ENCODE results near the gene RAD9A. TPM values are rescaled to one million over a fixed set of nuclear protein-coding genes. Genes with fewer than 3 reads are reported as not detected.
A peak's percentile ranks its signal among the peaks of the same experiment; 100 is the strongest.

RAD9A gene
- total RNA-seq, 1 experiment from 2014 or later = 43.0 TPM

DNA sequence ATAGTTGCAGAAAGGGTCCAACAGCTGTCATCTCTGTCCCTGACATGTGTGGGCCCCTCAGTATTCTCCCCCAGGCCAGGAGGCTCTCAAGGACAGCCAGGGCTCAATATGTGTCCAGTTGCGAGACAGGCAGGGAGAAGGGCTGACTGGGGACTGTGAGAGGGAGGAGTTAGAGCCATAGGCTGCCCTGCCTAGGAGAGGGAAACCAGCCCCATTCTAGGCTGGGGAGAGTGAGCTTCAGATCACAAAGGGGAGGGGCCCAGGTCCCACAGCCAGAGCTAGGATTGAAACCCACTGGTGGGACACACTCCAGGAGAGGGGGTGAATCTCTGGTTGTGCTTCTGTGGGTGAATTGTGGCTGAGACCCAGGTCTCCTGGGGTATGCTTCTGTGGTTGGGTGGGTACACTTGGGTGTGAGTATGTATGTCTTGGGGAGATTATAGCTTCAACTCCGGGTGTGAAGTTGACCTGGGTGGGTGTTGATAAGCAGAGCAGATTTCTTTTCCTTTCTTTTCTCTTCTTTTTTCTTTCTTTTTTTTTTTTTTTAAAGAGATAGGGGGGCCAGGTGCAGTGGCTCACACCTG is 21.6 kb downstream of the RAD9A start:
- Histone ChIP-seq H3K27ac (ENCODE audit: low read depth, low read length, poor library complexity, severe bottlenecking) (no peak overlapping the region), H3K4me3 (ENCODE audit: low read depth, low read length, poor library complexity, severe bottlenecking) (no peak overlapping the region), H3K9me3 (ENCODE audit: low read depth, low read length, poor library complexity, severe bottlenecking) (no peaks in the 10 kb centered on the region), H3K36me3 (ENCODE audit: insufficient read depth, low read length, poor library complexity, severe bottlenecking) (no peaks in the 10 kb centered on the region), H3K4me1 (ENCODE audit: insufficient read depth, low read length, poor library complexity, severe bottlenecking) (peaks cover 25% of the 10 kb centered on the region), H3K27me3 (replicated peaks; ENCODE audit: insufficient read depth, low read depth, low read length, poor library complexity) (no peaks in the 10 kb centered on the region)
- BruUV-seq (replicated peaks) = no TSS peak
- TF ChIP-seq, protein P1, sequence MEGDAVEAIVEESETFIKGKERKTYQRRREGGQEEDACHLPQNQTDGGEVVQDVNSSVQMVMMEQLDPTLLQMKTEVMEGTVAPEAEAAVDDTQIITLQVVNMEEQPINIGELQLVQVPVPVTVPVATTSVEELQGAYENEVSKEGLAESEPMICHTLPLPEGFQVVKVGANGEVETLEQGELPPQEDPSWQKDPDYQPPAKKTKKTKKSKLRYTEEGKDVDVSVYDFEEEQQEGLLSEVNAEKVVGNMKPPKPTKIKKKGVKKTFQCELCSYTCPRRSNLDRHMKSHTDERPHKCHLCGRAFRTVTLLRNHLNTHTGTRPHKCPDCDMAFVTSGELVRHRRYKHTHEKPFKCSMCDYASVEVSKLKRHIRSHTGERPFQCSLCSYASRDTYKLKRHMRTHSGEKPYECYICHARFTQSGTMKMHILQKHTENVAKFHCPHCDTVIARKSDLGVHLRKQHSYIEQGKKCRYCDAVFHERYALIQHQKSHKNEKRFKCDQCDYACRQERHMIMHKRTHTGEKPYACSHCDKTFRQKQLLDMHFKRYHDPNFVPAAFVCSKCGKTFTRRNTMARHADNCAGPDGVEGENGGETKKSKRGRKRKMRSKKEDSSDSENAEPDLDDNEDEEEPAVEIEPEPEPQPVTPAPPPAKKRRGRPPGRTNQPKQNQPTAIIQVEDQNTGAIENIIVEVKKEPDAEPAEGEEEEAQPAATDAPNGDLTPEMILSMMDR (conservative IDR thresholded peaks at IDR 0.05; ENCODE audit: low read depth, low read length) = no peak
- TF ChIP-seq EZH2 (IDR thresholded peaks at IDR 0.05; ENCODE audit: borderline replicate concordance, low read depth, low read length, poor library complexity, severe bottlenecking) = no peak
- ChIA-PET CTCF (interaction anchor here (1.2 kb wide), 1 partner anchor 12 kb away, joined by 5 read pairs; the partner anchor contains the start of gene PPP1CA), POLR2A (ENCODE audit: low non-redundant PET) (interaction anchor here (0.6 kb wide), 1 partner anchor 349 kb away, joined by 10 read pairs; no protein-coding TSS in a partner anchor)
- no peak for DNase-seq (ENCODE audit: low spot score)
- intact Hi-C loops (cut with micrococcal nuclease; ENCODE audit: unreplicated experiment) = no loop called here

DNA sequence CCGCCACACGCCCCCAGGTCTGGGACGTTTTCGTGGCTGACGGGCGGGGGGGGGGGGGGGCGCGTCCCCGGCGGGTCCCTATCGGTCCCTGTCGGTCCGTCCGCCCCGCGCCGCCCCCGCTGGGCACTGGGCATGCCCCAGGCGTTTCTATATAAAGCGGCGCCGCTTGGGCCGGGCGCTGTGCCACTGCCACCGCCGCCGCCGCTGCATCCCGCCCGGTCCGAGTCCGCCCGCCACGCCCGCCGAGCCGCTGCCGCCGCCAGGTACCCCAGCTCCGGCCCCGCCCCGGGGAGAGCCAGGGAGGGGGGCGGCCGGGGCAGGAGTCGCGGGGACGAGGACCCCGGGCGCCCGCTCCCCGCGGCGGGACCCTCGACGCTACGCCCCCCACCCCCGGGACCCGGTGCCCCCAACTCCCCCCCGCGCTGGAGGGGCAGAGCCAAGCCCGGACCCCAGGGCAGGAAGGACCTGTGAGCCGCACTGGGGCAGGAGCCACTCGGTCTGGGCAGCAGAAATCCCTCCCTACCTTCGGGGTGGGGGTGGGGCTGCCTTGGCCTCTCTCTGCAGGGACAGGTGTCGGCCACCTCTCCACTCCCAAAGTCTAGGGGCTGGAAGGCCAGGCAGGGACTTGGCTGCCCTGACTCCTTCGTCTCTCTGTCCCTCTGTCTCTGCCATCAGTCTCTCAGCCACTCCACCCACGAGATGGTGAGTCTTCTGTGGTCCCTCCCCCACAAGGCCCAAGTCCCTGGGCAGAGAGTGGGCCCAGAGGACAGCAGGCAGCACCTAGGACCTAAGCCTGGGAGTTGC is 23.9 kb downstream of the RAD9A start, which contains the start of gene CARNS1:
TSS of gene CARNS1 (plus strand) at position 178 of the 804 bp plus-strand sequence. CDS start at position 700, 522 bp downstream.
- DNase-seq (ENCODE audit: low spot score) = no peak
- no peaks in the 10 kb centered on the region for H3K27me3 ChIP-seq (replicated peaks; ENCODE audit: insufficient read depth, low read depth, low read length, poor library complexity)
- TF ChIP-seq EZH2 (IDR thresholded peaks at IDR 0.05; ENCODE audit: borderline replicate concordance, low read depth, low read length, poor library complexity, severe bottlenecking) = no peak
- TF ChIP-seq, protein P1 (conservative IDR thresholded peaks at IDR 0.05; ENCODE audit: low read depth, low read length) = no peak
- no peak within 1 kb of the TSS for H3K27ac ChIP-seq (ENCODE audit: low read depth, low read length, poor library complexity, severe bottlenecking)
- CTCF ChIA-PET = no interaction called here
- H3K36me3 ChIP-seq (ENCODE audit: insufficient read depth, low read length, poor library complexity, severe bottlenecking) = no peaks in the 10 kb centered on the region
- H3K4me3 ChIP-seq (ENCODE audit: low read depth, low read length, poor library complexity, severe bottlenecking) = peak within 1 kb of the TSS; percentile 37
- H3K4me1 ChIP-seq (ENCODE audit: insufficient read depth, low read length, poor library complexity, severe bottlenecking) = peaks cover 36% of the 10 kb centered on the region
- no TSS peak for BruUV-seq (replicated peaks)
- no peaks in the 10 kb centered on the region for H3K9me3 ChIP-seq (ENCODE audit: low read depth, low read length, poor library complexity, severe bottlenecking)
- intact Hi-C loops (cut with micrococcal nuclease; ENCODE audit: unreplicated experiment) = no loop called here
- POLR2A ChIA-PET (ENCODE audit: low non-redundant PET) = no interaction called here

DNA sequence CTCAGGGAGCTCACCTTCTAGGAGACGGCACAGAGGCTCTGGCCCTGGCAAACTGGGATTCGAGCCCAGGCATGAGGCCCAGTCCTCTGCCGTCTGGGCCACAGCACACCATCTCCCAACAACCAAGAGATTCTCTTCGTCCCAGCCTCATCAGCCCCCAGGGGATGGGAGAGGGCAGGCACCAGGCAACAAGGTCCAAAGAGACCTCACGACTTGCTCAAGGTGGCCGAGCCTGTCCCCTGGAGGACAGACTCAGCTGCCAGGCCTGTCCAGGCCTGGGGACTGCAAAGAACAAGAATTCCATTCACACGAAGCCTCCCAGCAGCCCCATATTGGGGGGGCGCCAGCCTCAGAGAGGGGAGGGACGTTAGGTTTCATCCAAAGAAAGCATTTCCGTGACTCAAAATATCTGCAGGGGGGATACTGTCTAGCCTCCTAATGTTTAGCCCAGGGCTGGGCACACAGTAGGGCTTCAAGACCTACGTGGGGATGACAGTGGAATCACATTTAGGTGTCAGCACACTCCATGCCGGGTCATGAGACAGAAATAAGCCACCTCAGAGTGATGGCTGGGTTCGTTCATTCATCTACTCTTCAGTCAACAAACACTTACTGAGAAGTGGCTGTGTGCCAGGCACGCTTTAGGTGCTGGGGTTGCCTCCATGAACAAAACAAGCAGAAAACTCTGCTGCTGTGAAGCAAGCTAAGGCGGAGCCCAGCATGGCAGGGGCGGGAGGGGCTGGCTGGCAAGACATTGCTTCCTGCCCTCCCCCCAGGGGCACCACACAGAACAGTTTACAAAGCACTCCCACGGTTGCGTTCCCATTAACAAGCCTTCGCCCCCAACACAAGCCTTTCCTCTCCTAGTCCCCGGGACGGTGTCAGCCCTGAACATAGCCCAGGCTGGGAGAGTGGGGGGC is 24.9 kb downstream of the RAD9A start:
- DNase-seq (ENCODE audit: low spot score) = peak; percentile 92
- no peaks in the 10 kb centered on the region for H3K9me3 ChIP-seq (ENCODE audit: low read depth, low read length, poor library complexity, severe bottlenecking)
- peaks cover 36% of the 10 kb centered on the region for H3K4me1 ChIP-seq (ENCODE audit: insufficient read depth, low read length, poor library complexity, severe bottlenecking)
- H3K4me3 ChIP-seq (ENCODE audit: low read depth, low read length, poor library complexity, severe bottlenecking) = no peak overlapping the region
- no peaks in the 10 kb centered on the region for H3K27me3 ChIP-seq (replicated peaks; ENCODE audit: insufficient read depth, low read depth, low read length, poor library complexity)
- POLR2A ChIA-PET (ENCODE audit: low non-redundant PET) = no interaction called here
- CTCF ChIA-PET = interaction anchor here (1.0 kb wide), 1 partner anchor 15 kb away, joined by 4 read pairs; the partner anchor contains the start of gene PPP1CA
- BruUV-seq (replicated peaks) = no TSS peak
- no peaks in the 10 kb centered on the region for H3K36me3 ChIP-seq (ENCODE audit: insufficient read depth, low read length, poor library complexity, severe bottlenecking)
- H3K27ac ChIP-seq (ENCODE audit: low read depth, low read length, poor library complexity, severe bottlenecking) = peak overlapping the region; percentile 27
- intact Hi-C loops (cut with micrococcal nuclease; ENCODE audit: unreplicated experiment) = no loop called here
- TF ChIP-seq, protein P1 (conservative IDR thresholded peaks at IDR 0.05; ENCODE audit: low read depth, low read length) = no peak
- no peak for TF ChIP-seq EZH2 (IDR thresholded peaks at IDR 0.05; ENCODE audit: borderline replicate concordance, low read depth, low read length, poor library complexity, severe bottlenecking)
